Nephron (organoid): ENCODE measurements around the gene SLC7A14.
A peak's percentile ranks its signal among the peaks of the same experiment; 100 is the strongest.

Experiments used
- H3K27ac Mint-ChIP-seq, 3 experiments: 2 replicates each; pipeline ENCODE4 v1.8.0; 2020; ENCODE audit warnings: mixed read lengths in 3 of 3, mild to moderate bottlenecking in 2 of 3, moderate library complexity in 1 of 3
- H3K27me3 Mint-ChIP-seq: 2 replicates; pipeline ENCODE4 v1.8.0; 2021; ENCODE audit warnings: low read depth, mild to moderate bottlenecking, moderate library complexity, mixed read lengths
- H3K36me3 Mint-ChIP-seq: 2 replicates; pipeline ENCODE4 v1.8.0; 2020; ENCODE audit warnings: low read depth, mixed read lengths
- H3K4me1 Mint-ChIP-seq: 2 replicates; pipeline ENCODE4 v1.8.0; 2020; ENCODE audit warnings: mixed read lengths
- H3K4me3 Mint-ChIP-seq, 3 experiments: 2 replicates each; pipeline ENCODE4 v1.8.0; 2020; ENCODE audit warnings: mild to moderate bottlenecking in 3 of 3, mixed read lengths in 3 of 3, moderate library complexity in 2 of 3
- H3K9me3 Mint-ChIP-seq: 2 replicates; pipeline ENCODE4 v1.8.0; 2020; ENCODE audit warnings: mixed read lengths
- TF ChIP-seq, protein P1 (sequence below), 3 experiments: fragments of 200-600 bp; sonication (generic); IDR thresholded peaks; one replicate each; pipeline ENCODE4 v1.5.0; 2021; ENCODE audit warnings: antibody characterized with exemption in 3 of 3; ENCODE audit not compliant: unreplicated experiment in 3 of 3

Gene SLC7A14

DNA sequence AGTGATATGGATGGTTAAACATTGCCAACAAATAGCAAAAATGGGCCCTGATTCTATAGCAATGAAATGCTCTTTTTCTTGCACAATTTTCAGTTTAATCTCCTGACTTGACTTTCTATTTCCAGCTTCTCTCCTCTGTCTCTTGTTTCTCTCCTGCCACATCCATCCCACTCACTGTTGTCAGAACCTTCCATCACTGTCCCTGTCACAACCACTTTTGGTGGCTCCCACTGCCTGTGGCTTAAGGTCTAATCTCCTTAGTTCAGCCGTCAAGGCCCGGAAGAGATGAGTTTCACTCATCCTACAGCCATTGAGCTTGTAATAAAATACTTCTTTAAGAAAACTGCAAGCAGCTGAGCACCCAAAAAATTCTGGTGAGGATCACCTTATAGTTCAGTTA is 19.5 kb downstream of the SLC7A14 start:
- peaks cover 13% of the 10 kb centered on the region for H3K4me1 Mint-ChIP-seq
- TF ChIP-seq, protein P1, sequence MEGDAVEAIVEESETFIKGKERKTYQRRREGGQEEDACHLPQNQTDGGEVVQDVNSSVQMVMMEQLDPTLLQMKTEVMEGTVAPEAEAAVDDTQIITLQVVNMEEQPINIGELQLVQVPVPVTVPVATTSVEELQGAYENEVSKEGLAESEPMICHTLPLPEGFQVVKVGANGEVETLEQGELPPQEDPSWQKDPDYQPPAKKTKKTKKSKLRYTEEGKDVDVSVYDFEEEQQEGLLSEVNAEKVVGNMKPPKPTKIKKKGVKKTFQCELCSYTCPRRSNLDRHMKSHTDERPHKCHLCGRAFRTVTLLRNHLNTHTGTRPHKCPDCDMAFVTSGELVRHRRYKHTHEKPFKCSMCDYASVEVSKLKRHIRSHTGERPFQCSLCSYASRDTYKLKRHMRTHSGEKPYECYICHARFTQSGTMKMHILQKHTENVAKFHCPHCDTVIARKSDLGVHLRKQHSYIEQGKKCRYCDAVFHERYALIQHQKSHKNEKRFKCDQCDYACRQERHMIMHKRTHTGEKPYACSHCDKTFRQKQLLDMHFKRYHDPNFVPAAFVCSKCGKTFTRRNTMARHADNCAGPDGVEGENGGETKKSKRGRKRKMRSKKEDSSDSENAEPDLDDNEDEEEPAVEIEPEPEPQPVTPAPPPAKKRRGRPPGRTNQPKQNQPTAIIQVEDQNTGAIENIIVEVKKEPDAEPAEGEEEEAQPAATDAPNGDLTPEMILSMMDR (IDR thresholded peaks at IDR 0.05; ENCODE audit: unreplicated experiment in 3 of 3) = no peak

DNA sequence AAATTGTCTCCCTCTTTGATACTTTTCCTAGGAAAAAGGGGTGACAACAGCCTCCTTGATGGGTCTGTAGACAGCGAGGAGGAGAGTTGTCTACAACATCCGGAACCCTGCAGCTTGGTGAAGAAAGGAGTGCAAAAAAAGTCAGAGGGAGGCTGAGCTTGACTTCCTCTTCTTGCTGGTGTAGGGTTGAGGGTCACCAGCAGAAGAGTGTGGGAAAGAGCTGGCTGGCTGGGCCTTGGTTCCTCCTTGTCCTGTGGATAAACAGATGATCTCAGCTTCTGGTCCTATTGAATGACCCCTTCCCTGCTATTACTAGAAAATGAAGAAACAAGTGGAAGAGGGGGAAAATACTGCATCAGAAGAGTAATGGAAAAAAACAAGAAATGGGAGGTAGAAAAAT is 20.4 kb downstream of the SLC7A14 start:
- Mint-ChIP-seq H3K27me3 (peaks cover 3% of the 10 kb centered on the region), H3K4me1 (peaks cover 13% of the 10 kb centered on the region), H3K9me3 (peaks cover 3% of the 10 kb centered on the region), H3K27ac (peak overlapping the region; percentile 29 to 77 (median 59)), H3K36me3 (no peaks in the 10 kb centered on the region), H3K4me3 (no peak overlapping the region)
- TF ChIP-seq, protein P1 (IDR thresholded peaks at IDR 0.05; ENCODE audit: unreplicated experiment in 3 of 3) = no peak

More for the DNA sequence above, 19.5 kb downstream of the SLC7A14 start:
- Mint-ChIP-seq H3K36me3 (no peaks in the 10 kb centered on the region), H3K4me3 (no peak overlapping the region), H3K27ac (peak overlapping the region in 1 of 3 experiments; percentile 28), H3K9me3 (peaks cover 6% of the 10 kb centered on the region), H3K27me3 (peaks cover 3% of the 10 kb centered on the region)

GRCh38 chr3:170564664-170565063 is 21.2 kb downstream of the SLC7A14 start:
- H3K9me3 Mint-ChIP-seq = peaks cover 3% of the 10 kb centered on the region
- H3K4me3 Mint-ChIP-seq = no peak overlapping the region
- H3K36me3 Mint-ChIP-seq = no peaks in the 10 kb centered on the region
- peaks cover under 1% of the 10 kb centered on the region for H3K27me3 Mint-ChIP-seq
- TF ChIP-seq, protein P1 (IDR thresholded peaks at IDR 0.05; ENCODE audit: unreplicated experiment in 3 of 3) = no peak
- H3K27ac Mint-ChIP-seq = peak overlapping the region; percentile 59 to 77 (median 71)
- peaks cover 13% of the 10 kb centered on the region for H3K4me1 Mint-ChIP-seq

DNA sequence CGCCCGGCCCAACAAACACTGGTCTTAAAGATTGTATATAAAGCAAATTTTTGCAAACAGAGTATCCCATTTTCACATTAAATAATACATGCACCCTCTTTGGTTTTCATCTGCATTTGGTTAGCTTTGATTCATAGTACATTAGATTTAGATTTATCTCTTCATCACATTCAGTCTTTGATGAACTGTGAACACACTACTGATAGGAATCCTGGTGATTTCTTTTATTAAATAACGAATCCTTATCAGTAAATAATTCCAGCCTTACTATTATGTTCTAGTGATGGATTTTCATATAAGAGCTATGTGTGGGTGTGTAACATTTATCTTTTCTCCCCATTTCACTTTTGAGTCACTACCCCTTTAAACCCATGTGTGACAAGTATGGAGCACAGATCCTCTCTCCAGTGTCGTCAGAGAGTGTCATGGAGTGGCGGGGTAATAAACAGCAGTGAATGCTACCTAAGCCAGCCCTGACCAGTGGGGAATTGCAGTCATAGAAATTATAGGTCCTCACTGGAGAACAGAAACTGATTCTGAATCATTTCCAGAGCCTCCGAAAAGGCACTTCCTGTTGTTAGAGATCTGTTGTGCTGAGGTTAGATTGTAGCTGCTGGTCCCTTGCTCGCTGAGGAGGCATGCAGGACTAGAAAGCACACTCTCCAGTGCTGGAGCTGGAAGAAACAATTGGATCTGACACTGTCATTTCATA is 22.0 kb downstream of the SLC7A14 start:
- Mint-ChIP-seq H3K9me3 (peaks cover 3% of the 10 kb centered on the region), H3K36me3 (no peaks in the 10 kb centered on the region), H3K4me3 (peak overlapping the region in 2 of 3 experiments; percentile 1 to 45), H3K4me1 (peaks cover 13% of the 10 kb centered on the region), H3K27ac (peak overlapping the region; percentile 57 to 77 (median 71)), H3K27me3 (no peaks in the 10 kb centered on the region)
- TF ChIP-seq, protein P1 (IDR thresholded peaks at IDR 0.05; ENCODE audit: unreplicated experiment in 3 of 3) = no peak

- no peak overlapping the region for H3K27ac Mint-ChIP-seq
- no peaks in the 10 kb centered on the region for H3K36me3 Mint-ChIP-seq
- H3K27me3 Mint-ChIP-seq = no peaks in the 10 kb centered on the region
- TF ChIP-seq, protein P1 (IDR thresholded peaks at IDR 0.05; ENCODE audit: unreplicated experiment in 3 of 3) = no peak
- peaks cover 13% of the 10 kb centered on the region for H3K4me1 Mint-ChIP-seq
- H3K4me3 Mint-ChIP-seq = no peak overlapping the region
- H3K9me3 Mint-ChIP-seq = peaks cover 3% of the 10 kb centered on the region
Measured at GRCh38 chr3:170562080-170562479, 23.8 kb downstream of the SLC7A14 start.
